HG02610 (cell line): Measurements from ENCODE around the gene SEPHS1.
"Not testable (repeated sequence)": the region's sequence is repeated elsewhere in the genome, so short reads cannot be mapped to it uniquely, and the experiment has no call there.

ENCODE experiments used
- ATAC-seq: cut with Tn5 transposase; IDR thresholded peaks from one replicate; pipeline ENCODE4 v1.9.1; 2021; ENCODE audit warnings: mild to moderate bottlenecking, moderate library complexity; ENCODE audit not compliant: unreplicated experiment

SEPHS1 gene

GRCh38 chr10:13348216-13349017 is at the start of gene SEPHS1:
Gene SEPHS1, minus strand, starts transcription at chr10:13348293. Its CDS starts 3,343 bp downstream, at chr10:13344950.
- ATAC-seq, result peak; percentile 64

- no peak for ATAC-seq
These were observed 49.0 kb upstream of the SEPHS1 start for GRCh38 chr10:13397052-13397451.

- no peak for ATAC-seq
These were observed 48.3 kb upstream of the SEPHS1 start for GRCh38 chr10:13396369-13396768.

GRCh38 chr10:13395540-13395939 is 47.4 kb upstream of the SEPHS1 start:
- ATAC-seq, result no peak

GRCh38 chr10:13393640-13394039 is 45.5 kb upstream of the SEPHS1 start:
- ATAC-seq, result no peak

- ATAC-seq, result no peak
These were observed 44.6 kb upstream of the SEPHS1 start for GRCh38 chr10:13392701-13393100.

- ATAC-seq, result no peak
These were observed 42.8 kb upstream of the SEPHS1 start for GRCh38 chr10:13390604-13391522.

- no peak for ATAC-seq
These were observed 40.6 kb upstream of the SEPHS1 start for GRCh38 chr10:13388478-13389230.

GRCh38 chr10:13386021-13386420 is 37.9 kb upstream of the SEPHS1 start:
- no peak for ATAC-seq

- ATAC-seq, result no peak
These were observed 35.3 kb upstream of the SEPHS1 start for GRCh38 chr10:13383399-13383761.

GRCh38 chr10:13382703-13383398 is 34.8 kb upstream of the SEPHS1 start:
- ATAC-seq, result no peak

- ATAC-seq, result not testable (repeated sequence)
These were observed 31.0 kb upstream of the SEPHS1 start for GRCh38 chr10:13379061-13379460.

GRCh38 chr10:13376746-13377145 is 28.7 kb upstream of the SEPHS1 start:
- no peak for ATAC-seq

- no peak for ATAC-seq
These were observed 28.2 kb upstream of the SEPHS1 start for GRCh38 chr10:13376297-13376696.

- ATAC-seq, result no peak
These were observed 27.7 kb upstream of the SEPHS1 start for GRCh38 chr10:13375791-13376190.

GRCh38 chr10:13373644-13374043 is 25.6 kb upstream of the SEPHS1 start:
- no peak for ATAC-seq

- ATAC-seq, result no peak
These were observed 24.4 kb upstream of the SEPHS1 start for GRCh38 chr10:13372524-13372923.

GRCh38 chr10:13371897-13372470 is 23.9 kb upstream of the SEPHS1 start:
- ATAC-seq, result peak; percentile 73

GRCh38 chr10:13366891-13367290 is 18.8 kb upstream of the SEPHS1 start:
- no peak for ATAC-seq

GRCh38 chr10:13365831-13366230 is 17.7 kb upstream of the SEPHS1 start:
- ATAC-seq, result no peak
